Keratinocyte (primary cell): ENCODE results near the gene ANKRD24.

Source experiments
- CTCF ChIP-seq, 3 experiments: IDR thresholded peaks in 1 of 3; conservative IDR thresholded peaks in 1 of 3; optimal IDR thresholded peaks in 1 of 3; 2 replicates in 2 of 3; 3 replicates in 1 of 3; pipeline versions ENCODE3 to v1.5.1; 2011; ENCODE audit warnings: low read length in 3 of 3, mild to moderate bottlenecking in 3 of 3, moderate library complexity in 2 of 3, control low read depth in 1 of 3, inconsistent platforms in 1 of 3; ENCODE audit not compliant: insufficient read depth in 2 of 3; ENCODE audit errors: extremely low read depth in 1 of 3
- EZH2 ChIP-seq: IDR thresholded peaks from one replicate; pipeline ENCODE4 v1.6.1; 2012; ENCODE audit warnings: inconsistent platforms, mild to moderate bottlenecking, low read length, moderate library complexity

GRCh38 chr19:4164262-4164661, 18.2 kb upstream of the ANKRD24 start:
- TF ChIP-seq CTCF (optimal IDR thresholded peaks at IDR 0.05 in 1 of 3, IDR thresholded peaks at IDR 0.05 in 1 of 3, conservative IDR thresholded peaks at IDR 0.05 in 1 of 3; ENCODE audit: extremely low read depth in 1 of 3, insufficient read depth in 2 of 3, low read length in 3 of 3) (no peak), EZH2 (no peak)
